Panc1 (cell line): ENCODE results near the gene LY6G6C.

Experiments
- TF ChIP-seq, protein P1 (sequence below): fragments of 450-650 bp; IDR thresholded peaks from 2 replicates; pipeline ENCODE4 v1.5.1; 2017; ENCODE audit warnings: mild to moderate bottlenecking
- TF ChIP-seq, protein P2 (sequence below), 2 experiments: IDR thresholded peaks; 2 replicates each; pipeline ENCODE4 v1.6.1; 2011 to 2012; ENCODE audit warnings: low read depth in 2 of 2, control low read depth in 1 of 2, low read length in 1 of 2, mild to moderate bottlenecking in 1 of 2, moderate library complexity in 1 of 2; ENCODE audit not compliant: insufficient read depth in 1 of 2

DNA sequence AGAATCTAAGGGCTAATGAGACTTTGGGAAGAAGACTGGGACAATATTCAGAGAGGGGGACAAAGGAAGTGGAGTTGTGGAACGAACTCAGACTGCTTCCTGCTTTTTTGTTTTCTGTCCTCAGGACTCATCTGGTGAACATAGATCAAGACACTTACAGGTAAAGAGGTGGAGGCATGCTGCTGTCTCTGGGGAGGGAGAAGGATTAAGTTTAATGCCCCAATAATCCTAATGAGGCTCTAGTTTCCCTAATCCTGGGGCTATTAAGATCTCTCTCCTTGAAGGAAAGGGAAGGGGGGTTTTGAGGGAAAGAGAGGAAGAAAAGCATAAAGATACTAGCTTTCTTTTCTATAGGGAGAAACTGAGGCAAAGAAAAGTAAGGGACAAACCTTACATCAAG is 22.9 kb upstream of the LY6G6C start:
- TF ChIP-seq, protein P1, sequence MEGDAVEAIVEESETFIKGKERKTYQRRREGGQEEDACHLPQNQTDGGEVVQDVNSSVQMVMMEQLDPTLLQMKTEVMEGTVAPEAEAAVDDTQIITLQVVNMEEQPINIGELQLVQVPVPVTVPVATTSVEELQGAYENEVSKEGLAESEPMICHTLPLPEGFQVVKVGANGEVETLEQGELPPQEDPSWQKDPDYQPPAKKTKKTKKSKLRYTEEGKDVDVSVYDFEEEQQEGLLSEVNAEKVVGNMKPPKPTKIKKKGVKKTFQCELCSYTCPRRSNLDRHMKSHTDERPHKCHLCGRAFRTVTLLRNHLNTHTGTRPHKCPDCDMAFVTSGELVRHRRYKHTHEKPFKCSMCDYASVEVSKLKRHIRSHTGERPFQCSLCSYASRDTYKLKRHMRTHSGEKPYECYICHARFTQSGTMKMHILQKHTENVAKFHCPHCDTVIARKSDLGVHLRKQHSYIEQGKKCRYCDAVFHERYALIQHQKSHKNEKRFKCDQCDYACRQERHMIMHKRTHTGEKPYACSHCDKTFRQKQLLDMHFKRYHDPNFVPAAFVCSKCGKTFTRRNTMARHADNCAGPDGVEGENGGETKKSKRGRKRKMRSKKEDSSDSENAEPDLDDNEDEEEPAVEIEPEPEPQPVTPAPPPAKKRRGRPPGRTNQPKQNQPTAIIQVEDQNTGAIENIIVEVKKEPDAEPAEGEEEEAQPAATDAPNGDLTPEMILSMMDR: no peak
- TF ChIP-seq, protein P2, sequence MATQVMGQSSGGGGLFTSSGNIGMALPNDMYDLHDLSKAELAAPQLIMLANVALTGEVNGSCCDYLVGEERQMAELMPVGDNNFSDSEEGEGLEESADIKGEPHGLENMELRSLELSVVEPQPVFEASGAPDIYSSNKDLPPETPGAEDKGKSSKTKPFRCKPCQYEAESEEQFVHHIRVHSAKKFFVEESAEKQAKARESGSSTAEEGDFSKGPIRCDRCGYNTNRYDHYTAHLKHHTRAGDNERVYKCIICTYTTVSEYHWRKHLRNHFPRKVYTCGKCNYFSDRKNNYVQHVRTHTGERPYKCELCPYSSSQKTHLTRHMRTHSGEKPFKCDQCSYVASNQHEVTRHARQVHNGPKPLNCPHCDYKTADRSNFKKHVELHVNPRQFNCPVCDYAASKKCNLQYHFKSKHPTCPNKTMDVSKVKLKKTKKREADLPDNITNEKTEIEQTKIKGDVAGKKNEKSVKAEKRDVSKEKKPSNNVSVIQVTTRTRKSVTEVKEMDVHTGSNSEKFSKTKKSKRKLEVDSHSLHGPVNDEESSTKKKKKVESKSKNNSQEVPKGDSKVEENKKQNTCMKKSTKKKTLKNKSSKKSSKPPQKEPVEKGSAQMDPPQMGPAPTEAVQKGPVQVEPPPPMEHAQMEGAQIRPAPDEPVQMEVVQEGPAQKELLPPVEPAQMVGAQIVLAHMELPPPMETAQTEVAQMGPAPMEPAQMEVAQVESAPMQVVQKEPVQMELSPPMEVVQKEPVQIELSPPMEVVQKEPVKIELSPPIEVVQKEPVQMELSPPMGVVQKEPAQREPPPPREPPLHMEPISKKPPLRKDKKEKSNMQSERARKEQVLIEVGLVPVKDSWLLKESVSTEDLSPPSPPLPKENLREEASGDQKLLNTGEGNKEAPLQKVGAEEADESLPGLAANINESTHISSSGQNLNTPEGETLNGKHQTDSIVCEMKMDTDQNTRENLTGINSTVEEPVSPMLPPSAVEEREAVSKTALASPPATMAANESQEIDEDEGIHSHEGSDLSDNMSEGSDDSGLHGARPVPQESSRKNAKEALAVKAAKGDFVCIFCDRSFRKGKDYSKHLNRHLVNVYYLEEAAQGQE (IDR thresholded peaks at IDR 0.05; ENCODE audit: insufficient read depth in 1 of 2, low read depth in 2 of 2, low read length in 1 of 2): no peak
